GM21367 (cell line): ENCODE results near the gene SGPP2.
A peak's percentile ranks its signal among the peaks of the same experiment; 100 is the strongest.

Experiments used
- ATAC-seq: cut with Tn5 transposase; IDR thresholded peaks from one replicate; pipeline ENCODE4 v1.9.1; 2021; ENCODE audit not compliant: unreplicated experiment

SGPP2 gene

GRCh38 chr2:222459983-222460382, 35.6 kb downstream of the SGPP2 start:
- ATAC-seq, result no peak

GRCh38 chr2:222465746-222466145, 41.4 kb downstream of the SGPP2 start:
- no peak for ATAC-seq

DNA sequence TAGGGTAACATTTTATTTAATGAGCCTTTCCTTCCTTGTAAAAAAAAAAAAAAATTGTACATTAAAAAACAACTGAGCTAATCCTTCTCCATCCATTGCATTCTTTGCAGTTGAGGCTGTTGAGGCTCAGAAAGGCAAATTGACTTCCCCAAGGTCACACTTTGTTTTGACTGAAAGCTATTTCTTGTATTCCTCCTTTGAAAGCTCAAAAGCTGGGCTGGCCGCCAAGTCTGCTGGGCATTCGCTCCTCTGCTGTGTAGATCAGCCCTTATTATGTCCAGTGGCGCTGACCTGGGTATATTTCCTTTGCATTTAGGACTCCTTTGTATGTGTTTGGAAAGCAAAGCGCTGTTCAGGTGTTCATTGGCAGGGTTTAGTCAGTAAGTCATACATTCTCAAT, 44.0 kb downstream of the SGPP2 start:
- ATAC-seq, result no peak

DNA sequence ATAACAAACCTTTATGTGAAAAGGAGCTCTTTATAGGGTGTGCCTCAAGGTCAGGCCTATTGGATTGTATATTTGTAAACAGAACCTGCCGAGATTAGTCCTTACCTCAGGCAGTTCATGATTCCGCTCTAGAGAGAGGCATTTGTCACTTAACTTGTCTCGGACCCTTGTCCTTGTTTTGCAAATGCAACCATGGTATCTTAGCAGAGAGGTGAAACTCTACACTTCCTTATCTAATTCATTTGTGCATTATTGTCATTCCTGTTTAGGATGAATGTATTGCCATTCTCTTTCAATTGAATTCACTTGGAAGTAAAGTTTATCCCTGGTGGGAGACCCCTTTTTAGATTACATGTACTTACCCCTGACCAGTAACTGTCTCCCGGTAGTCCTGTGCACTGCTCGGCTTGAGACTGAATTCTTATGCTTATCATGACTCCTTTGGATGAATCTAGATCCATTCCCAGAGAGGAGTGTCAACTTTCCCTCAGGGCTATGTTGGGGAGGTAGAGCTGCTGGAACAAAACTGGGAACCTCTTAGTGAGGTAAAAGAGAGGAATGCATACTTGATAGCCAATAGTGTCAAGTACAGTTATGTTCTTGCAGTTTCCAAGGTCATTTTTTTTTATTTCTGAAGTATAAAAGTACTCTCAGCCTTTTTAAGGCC, 46.6 kb downstream of the SGPP2 start:
- ATAC-seq, result no peak

DNA sequence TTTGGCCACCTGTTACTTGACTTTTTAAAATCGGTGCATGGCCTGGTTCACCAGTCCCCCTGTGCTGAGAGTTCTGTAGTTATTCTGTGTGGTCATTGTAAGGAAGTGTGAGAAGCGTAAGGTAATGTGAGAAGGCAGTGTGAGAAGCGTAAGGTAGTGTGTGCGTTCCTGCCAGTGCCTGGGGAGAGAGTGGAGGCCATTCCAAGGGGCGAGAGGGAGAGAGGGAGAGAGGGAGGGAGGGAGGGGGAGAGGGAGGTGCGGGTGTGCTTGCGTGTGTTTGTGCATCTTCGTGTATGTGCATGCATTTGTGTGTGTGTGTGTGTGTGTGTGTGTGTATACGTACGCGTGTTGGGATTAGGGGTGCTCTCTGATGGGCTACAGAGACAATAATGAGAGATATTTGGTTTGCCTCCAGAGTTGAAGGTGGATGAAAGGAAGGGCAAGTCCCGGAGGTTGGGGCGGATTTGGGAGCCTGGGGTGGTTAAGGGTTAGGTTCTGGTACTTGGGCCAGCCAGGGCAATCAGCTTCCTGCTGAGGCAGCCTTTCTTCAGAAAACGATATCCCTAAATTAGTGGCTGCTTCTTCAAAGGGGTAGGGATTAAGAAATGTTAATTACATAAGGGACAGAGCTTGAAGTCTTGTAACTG, 53.7 kb downstream of the SGPP2 start:
- ATAC-seq, result no peak

GRCh38 chr2:222479859-222480258, 55.5 kb downstream of the SGPP2 start:
- no peak for ATAC-seq

DNA sequence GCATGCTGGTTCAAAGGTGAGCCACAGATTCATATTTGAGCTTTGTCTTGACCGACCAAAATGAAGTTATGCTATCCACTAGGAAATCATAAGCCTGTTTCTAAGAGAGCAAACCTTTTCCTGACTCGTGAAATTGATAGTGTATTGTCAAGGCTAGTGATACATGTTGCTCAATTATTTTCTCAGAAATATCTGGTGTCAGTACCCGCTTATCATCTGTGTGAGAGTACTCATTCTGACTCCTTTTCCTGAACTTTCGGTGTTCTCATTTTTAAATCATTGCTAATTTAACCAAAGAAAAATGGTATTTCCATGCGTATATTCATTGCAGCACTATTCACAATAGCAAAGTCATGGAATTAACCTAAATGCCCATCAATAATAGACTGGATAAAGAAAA, 56.2 kb downstream of the SGPP2 start:
- ATAC-seq, result no peak

DNA sequence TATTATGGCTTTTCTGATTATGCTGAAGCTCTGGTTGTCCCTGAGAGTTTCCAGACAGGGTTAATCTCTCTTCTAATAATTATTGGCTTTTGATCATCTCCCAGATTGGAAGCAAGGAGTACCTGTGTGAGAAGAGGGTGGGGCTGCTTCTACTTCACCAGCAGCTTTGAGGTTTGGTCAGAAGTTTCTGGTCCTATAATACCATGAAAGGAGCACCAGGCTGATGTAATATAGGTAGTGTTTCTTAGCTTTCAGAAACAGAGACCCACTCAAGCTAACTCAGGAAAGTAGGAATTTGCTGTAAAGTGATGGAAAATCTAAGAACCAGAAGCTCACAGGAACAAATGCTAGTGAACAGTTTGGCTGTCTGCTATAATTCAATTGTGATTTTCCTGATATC, 57.6 kb downstream of the SGPP2 start:
- no peak for ATAC-seq

DNA sequence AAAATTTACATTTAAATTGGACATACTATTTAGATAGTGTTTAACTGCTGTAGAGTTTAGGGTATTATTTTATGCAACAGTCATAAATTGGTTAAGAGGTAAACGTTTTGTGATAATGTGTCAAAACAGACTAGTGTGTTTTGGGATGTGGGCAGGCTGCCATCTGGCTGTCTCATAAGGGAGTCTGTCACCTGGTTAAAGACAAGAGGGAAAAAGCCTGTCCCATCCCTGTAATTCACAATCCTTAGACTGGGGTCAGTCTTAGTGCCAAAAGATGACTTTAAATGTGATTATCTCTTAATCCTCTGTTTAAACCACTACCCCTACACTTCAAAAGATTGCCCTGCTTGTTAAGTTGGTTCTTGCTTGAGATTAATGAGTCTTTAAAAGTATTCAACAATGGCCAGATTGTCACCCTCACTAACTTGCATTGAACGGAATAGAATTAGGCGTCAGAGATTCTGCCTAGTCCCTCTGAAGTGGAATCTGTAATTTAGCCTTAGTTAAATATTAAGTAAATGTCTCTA, 59.2 kb downstream of the SGPP2 start:
- ATAC-seq, result no peak

GRCh38 chr2:222485367-222486211, 61.2 kb downstream of the SGPP2 start:
- ATAC-seq, result no peak

DNA sequence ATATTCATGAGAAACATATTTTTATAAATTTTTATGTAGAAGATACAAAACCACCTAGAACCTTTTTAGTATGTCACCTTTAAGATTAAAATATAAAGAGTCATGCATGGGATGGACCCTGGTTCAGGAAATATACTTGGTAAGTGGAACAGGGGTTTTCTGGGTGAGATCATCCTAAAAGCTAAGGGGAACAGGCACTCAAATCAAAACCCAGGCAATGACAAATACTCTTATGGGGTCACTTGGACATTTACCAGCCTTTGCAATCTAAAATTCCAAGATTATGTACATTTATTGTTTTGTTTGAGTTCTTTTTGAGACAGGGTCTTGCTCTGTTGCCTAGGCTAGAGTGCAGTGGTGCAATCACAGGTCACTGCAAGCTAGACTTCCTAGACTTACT, 65.8 kb downstream of the SGPP2 start:
- no peak for ATAC-seq

GRCh38 chr2:222492683-222493082, 68.3 kb downstream of the SGPP2 start:
- ATAC-seq, result no peak

- no peak for ATAC-seq
Observed at GRCh38 chr2:222494104-222494739, 69.9 kb downstream of the SGPP2 start.

GRCh38 chr2:222495388-222495787, 71.0 kb downstream of the SGPP2 start:
- no peak for ATAC-seq

DNA sequence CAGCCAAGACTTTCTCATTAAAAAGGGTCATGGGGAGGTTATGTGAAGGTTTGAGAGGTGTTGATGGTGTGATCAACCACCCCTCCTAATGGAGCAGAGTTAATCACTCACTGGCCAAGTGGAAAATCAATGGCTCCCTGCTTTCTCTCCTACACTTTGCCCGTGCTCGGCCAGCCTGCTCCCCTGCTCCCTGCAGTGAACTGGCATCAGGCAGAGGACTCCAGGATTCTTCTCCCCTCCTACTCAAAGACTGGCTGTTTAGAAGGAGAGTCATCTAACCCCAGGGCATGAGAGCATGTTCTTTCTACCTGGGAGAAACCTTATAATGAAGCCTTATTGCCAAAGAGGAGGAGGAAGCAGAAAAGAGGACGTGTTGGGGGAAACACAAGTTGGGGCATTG, 74.9 kb downstream of the SGPP2 start:
- ATAC-seq, result no peak

- ATAC-seq, result no peak
Observed at GRCh38 chr2:222504191-222504590, 79.8 kb downstream of the SGPP2 start.

DNA sequence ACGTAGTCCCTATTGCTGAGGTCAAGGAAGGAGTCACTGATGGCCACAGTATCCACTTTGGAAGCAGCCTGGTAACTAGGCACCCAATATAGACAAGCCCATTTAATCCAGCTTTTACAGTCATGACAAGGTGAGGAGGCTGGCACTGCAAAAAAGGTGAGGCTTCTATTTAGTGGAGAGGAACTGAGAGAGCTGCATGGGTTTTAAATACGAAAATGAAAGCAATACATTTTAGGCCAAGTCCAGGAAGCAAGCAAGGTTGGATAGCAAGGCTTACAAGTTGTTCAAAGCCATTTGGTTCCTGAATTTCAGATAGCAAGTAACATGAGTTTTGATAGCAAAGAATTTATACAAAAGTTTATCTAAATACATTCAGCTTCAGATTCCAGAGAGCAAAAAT, 80.4 kb downstream of the SGPP2 start:
- ATAC-seq, result peak; percentile 99

DNA sequence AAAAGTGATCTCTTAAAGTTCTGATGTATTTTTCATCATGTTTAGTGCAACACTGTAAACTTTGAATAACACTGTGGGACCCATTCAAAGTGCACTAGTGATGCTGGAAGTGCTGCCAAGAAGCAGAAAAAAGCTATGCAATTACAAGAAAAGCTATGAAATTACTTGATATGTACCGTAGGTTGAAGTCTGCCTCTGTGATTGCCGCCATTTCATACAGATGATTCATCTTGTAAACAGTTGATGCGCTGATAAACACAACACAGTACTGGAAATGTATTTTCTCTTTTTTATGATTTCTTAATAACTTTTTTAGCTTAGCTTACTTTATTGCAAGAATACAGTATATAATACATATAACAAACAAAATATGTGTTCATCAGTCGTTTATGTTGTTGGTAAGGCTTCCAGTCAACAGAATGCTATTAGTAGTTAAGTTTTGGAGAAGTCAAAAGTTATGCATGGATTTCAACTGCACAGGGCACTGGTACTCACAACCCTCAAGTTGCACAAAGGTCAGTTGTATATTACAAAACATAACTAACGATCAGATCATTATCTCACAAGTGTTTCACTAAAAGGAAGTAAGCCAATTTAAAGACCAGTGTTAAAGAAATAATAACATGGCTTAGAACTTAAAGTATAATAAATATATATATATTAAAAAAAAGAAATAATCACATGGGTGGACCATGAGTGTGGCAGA, 82.0 kb downstream of the SGPP2 start:
- no peak for ATAC-seq

DNA sequence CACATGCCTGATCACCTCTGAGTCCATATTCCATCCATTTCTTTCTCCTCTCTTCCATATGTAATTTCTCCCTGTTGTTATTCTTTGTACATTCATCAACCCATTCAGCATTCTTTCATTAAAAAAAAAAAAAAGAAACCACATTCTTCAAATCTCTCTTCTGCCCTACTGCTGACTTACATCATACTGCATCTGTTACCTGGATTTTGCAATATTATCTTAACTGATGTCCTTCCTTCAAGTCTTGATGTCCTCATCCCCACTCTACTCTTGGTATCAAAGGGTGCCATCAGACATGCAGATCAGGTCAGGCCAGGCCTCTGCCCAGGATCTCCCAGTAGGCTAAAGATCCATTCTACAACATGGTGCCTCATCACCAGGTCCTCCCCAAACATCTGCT, 90.6 kb downstream of the SGPP2 start:
- ATAC-seq, result no peak

DNA sequence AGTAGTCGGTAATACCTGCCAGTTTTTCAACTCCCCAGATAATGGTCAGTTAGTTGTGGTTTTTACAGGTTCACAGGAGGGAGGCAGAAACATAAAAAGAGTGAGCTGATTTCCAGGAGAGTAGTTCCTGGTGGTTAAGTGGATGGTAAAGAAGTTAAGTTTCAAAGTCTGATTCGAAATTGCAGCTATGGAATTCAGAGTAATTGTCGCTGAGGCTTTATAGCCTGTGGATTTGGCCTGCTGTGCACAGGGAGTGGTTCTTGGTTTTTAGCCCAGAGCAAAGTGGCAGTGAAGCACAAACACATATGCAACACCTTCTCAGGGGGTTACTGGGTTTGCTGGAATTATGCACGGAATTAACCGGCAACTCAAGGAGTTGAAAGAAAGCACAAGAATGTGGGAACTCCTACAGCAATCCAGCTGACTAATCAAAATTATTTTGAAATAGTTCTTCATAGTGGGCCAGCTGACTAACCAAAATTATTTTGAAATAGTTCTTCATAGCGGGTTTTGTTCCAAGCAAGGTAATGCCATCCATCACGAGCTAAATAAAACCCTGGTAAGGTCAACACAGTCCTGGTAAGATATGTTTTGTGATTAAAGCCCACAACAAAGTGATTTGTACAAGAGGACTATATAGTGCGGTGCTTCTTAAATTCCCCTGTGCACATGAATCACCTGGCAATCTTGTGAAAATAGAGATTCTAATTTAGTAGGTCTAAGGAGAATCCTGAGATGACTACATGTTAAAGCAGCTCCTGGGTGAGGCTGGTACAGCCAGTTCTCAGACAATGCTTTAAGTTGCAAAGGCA, 94.4 kb downstream of the SGPP2 start:
- ATAC-seq, result no peak
